Upper lobe of left lung (tissue), 6 donors: ENCODE results near the gene TESPA1. TPM values are rescaled to one million over a fixed set of nuclear protein-coding genes. Genes with fewer than 3 reads are reported as not detected.

ENCODE experiments used
- ATAC-seq, 2 donors: fragments of 200-7000 bp; cut with Tn5 transposase; one replicate each; pipeline ENCODE4 v1.9.1; 2022; ENCODE audit warnings: mild to moderate bottlenecking in 2 of 2, moderate library complexity in 2 of 2; ENCODE audit not compliant: low FRiP score in 2 of 2
- DNase-seq, 2 donors: peaks; one replicate each; pipeline ENCODE4 v3.0.0-alpha.2; 2019 to 2020
- H3K27ac ChIP-seq, 4 donors: fragments of 200-600 bp; sonication (generic); one replicate each; pipeline ENCODE4 v1.5.1; 2016 to 2019
- H3K27me3 ChIP-seq, 4 donors: fragments of 200-600 bp; sonication (generic); one replicate each; pipeline ENCODE4 v1.5.1; 2017 to 2019
- H3K36me3 ChIP-seq, 4 donors: fragments of 200-600 bp; sonication (generic); one replicate each; pipeline ENCODE4 v1.5.1; 2016 to 2019
- H3K4me1 ChIP-seq, 4 donors: fragments of 200-600 bp; sonication (generic); one replicate each; pipeline ENCODE4 v1.5.1; 2018 to 2019
- H3K4me3 ChIP-seq, 4 donors: fragments of 200-600 bp; sonication (generic); one replicate each; pipeline ENCODE4 v1.5.1; 2017 to 2019; ENCODE audit warnings: mild to moderate bottlenecking in 2 of 4, moderate library complexity in 1 of 4
- H3K9me3 ChIP-seq, 4 donors: fragments of 200-600 bp; sonication (generic); one replicate each; pipeline ENCODE4 v1.5.1; 2018 to 2019
- CTCF ChIP-seq, 6 experiments: fragments of 450-650 bp in 4 of 6; fragments of 200-600 bp in 2 of 6; sonication (generic) in 2 of 6; IDR thresholded peaks; one replicate each; pipeline ENCODE4 v1.5.1; 2016 to 2019; ENCODE audit warnings: antibody characterized with exemption in 6 of 6
- EP300 ChIP-seq, 4 donors: sonication (generic); formaldehyde crosslinking; IDR thresholded peaks; one replicate each; pipeline ENCODE4 v1.5.1; 2017; ENCODE audit warnings: antibody characterized with exemption in 4 of 4, control low read depth in 2 of 4
- POLR2A ChIP-seq, 4 donors: fragments of 450-650 bp; IDR thresholded peaks; one replicate each; pipeline ENCODE4 v1.5.1; 2016 to 2017; ENCODE audit warnings: antibody characterized with exemption in 4 of 4, mild to moderate bottlenecking in 2 of 4
- POLR2AphosphoS5 ChIP-seq, 2 donors: sonication (generic); formaldehyde crosslinking; IDR thresholded peaks; one replicate each; pipeline ENCODE4 v1.5.1; 2017; ENCODE audit warnings: antibody characterized with exemption in 2 of 2
- WGBS, 2 donors: methylation state at CpG; one replicate each; pipeline ENCODE4 v1.1.5; 2017 to 2018; 5-methylcytosine and 5-hydroxymethylcytosine counted together
- total RNA-seq, 6 donors: library from RNA; depleted of rRNA in 4 of 6; stranded (reverse); fragments of >200 nt in 4 of 6; gene quantifications; one replicate each; pipeline versions ENCODE4 v1.1.0 to v1.2.1, GENCODE V29; 2016 to 2021
- donor health status: DM: no; HTN: no; CAD: no; lungs with moderate emphysema.
- donor health status: DM: no; HTN: yes; CAD: no; lungs with severe emphysema.

Gene TESPA1
- total RNA-seq, 6 donors from 2014 or later: 2.7 to 10.5 (median 4.3) TPM

GRCh38 chr12:54993181-54993835 is 8.7 kb upstream of the TESPA1 start:
- Histone ChIP-seq H3K27me3 (no peaks in the 10 kb centered on the region), H3K4me3 (no peak overlapping the region), H3K36me3 (no peaks in the 10 kb centered on the region), H3K9me3 (no peaks in the 10 kb centered on the region), H3K27ac (no peak overlapping the region), H3K4me1 (no peaks in the 10 kb centered on the region)
- 23 to 31% methylated on average over 12 of the region's 12 CpGs for WGBS, 2 donors
- peak in 1 of 2 donors; percentile 43 for DNase-seq
- TF ChIP-seq POLR2AphosphoS5 (IDR thresholded peaks at IDR 0.05) (no peak), CTCF (IDR thresholded peaks at IDR 0.05) (peak; percentile 72 to 92 (median 90)), POLR2A (IDR thresholded peaks at IDR 0.05) (no peak)
- peak; percentile 71 to 82 for ATAC-seq

GRCh38 chr12:54991991-54992375 is 7.4 kb upstream of the TESPA1 start:
- ATAC-seq (no peak), DNase-seq (no peak)
- Histone ChIP-seq H3K36me3 (no peaks in the 10 kb centered on the region), H3K27me3 (no peaks in the 10 kb centered on the region), H3K4me1 (no peaks in the 10 kb centered on the region), H3K4me3 (no peak overlapping the region), H3K27ac (no peak overlapping the region), H3K9me3 (no peaks in the 10 kb centered on the region)
- 77 to 84% methylated on average over 5 of the region's 5 CpGs for WGBS, 2 donors
- TF ChIP-seq EP300 (IDR thresholded peaks at IDR 0.05) (no peak), CTCF (IDR thresholded peaks at IDR 0.05) (no peak), POLR2A (IDR thresholded peaks at IDR 0.05) (no peak), POLR2AphosphoS5 (IDR thresholded peaks at IDR 0.05) (no peak)

GRCh38 chr12:54991161-54991990 is 6.8 kb upstream of the TESPA1 start:
- no peaks in the 10 kb centered on the region for H3K36me3 ChIP-seq
- TF ChIP-seq CTCF (IDR thresholded peaks at IDR 0.05) (no peak), POLR2AphosphoS5 (IDR thresholded peaks at IDR 0.05) (no peak), POLR2A (IDR thresholded peaks at IDR 0.05) (no peak), EP300 (IDR thresholded peaks at IDR 0.05) (no peak)
- H3K9me3 ChIP-seq: no peaks in the 10 kb centered on the region
- no peaks in the 10 kb centered on the region for H3K27me3 ChIP-seq
- no peak overlapping the region for H3K27ac ChIP-seq
- no peak for DNase-seq
- no peak for ATAC-seq
- no peak overlapping the region for H3K4me3 ChIP-seq
- no peaks in the 10 kb centered on the region for H3K4me1 ChIP-seq
- 74 to 83% methylated on average over 9 of the region's 9 CpGs for WGBS, 2 donors

GRCh38 chr12:54989829-54990228 is 5.3 kb upstream of the TESPA1 start:
- Histone ChIP-seq H3K9me3 (no peaks in the 10 kb centered on the region), H3K36me3 (no peaks in the 10 kb centered on the region), H3K4me3 (no peak overlapping the region), H3K27me3 (no peaks in the 10 kb centered on the region), H3K4me1 (peaks cover 0 to 4% (median 2%) of the 10 kb centered on the region in 4 donors), H3K27ac (no peak overlapping the region)
- DNase-seq (no peak), ATAC-seq (no peak)
- TF ChIP-seq CTCF (IDR thresholded peaks at IDR 0.05): no peak
- 50 to 76% methylated on average over 1 of the region's 1 CpG for WGBS, 2 donors
